Peyer's patch (tissue), 4 donors: ENCODE measurements around the gene NOL11.

Source experiments
- CTCF ChIP-seq, 6 experiments: fragments of 450-650 bp in 4 of 6; fragments of 200-600 bp in 2 of 6; sonication (generic) in 1 of 6; IDR thresholded peaks; one replicate each; pipeline ENCODE4 v1.5.1; 2017 to 2019; ENCODE audit warnings: antibody characterized with exemption in 6 of 6, mild to moderate bottlenecking in 3 of 6, moderate library complexity in 1 of 6
- POLR2A ChIP-seq, 2 donors: fragments of 450-650 bp; IDR thresholded peaks; one replicate each; pipeline ENCODE4 v1.5.1; 2017; ENCODE audit warnings: antibody characterized with exemption in 2 of 2, mild to moderate bottlenecking in 2 of 2, moderate library complexity in 2 of 2

DNA sequence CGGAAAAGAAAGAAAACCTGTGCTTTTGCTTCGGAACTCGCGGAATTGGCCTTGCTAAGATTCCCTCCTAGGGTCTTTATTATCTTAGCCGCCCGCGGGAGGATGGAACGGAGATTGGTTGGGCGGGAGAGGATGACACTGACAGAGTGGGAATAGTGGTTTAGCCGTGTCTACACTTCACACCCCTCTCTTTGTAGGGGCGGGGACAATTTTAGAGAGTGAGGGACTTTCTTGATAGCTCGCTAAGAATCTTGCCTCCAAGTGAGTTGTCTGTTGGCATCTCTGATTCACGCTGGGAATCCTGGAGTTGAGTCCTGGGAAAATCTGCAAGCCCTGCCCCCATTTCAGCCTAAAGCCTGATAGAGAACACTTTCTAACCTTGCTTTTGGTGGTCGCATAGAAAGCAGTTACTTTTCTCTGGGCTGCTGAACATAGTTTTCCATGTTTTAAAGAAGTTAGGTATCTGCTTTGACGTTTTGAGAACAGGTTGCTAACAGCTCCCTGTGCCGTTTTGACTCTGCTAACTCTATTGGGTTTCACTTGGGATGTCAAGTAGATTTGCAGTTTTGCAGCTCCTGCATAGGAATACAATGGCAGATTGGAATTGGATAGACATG is 697 bp downstream of the NOL11 start:
- no peak for TF ChIP-seq CTCF (IDR thresholded peaks at IDR 0.05)
- TF ChIP-seq POLR2A (IDR thresholded peaks at IDR 0.05): no peak
